ENCODE data around the gene XIST.
"Not testable (repeated sequence)": the region's sequence is repeated elsewhere in the genome, so short reads cannot be mapped to it uniquely, and the experiment has no call there.

Gene XIST

GRCh38 chrX:73792511-73792910 lies 60.0 kb downstream of the XIST start:
- not testable (repeated sequence) for DNase-seq

GRCh38 chrX:73785493-73785892 lies 67.0 kb downstream of the XIST start:
- no peak for DNase-seq

All from SIG-M5 (cell line).